NCI-H1694 (cell line): ENCODE measurements around the gene GSAP.

Experiments used
- DNase-seq: peaks from one replicate; lab custom pipeline; 2025; lab: John Stamatoyannopoulos, UW

GSAP gene

GRCh38 chr7:77434570-77435275 lies 18.6 kb upstream of the GSAP start:
- no peak for DNase-seq

DNA sequence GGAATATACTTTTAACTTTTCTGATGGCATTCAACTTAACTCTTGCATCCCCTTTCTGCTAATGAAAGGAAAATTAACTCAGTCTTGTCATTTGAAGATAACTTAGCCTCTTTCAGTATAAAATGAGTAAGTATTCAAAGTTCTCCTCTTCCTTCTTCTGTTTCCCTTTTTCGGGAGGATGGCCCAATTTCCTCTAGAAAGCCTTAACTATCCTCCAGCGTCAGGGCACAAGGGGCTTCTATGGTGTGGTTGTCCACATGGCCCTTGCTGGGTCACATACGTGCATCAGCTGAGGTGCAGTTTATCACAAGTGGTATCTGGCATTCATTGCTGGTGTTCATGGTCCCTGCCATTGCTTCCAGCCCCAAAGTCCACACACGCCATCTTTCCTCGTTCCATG lies 17.8 kb upstream of the GSAP start:
- DNase-seq, result no peak

- no peak for DNase-seq
Measured at GRCh38 chr7:77430927-77431326, 14.8 kb upstream of the GSAP start.

DNA sequence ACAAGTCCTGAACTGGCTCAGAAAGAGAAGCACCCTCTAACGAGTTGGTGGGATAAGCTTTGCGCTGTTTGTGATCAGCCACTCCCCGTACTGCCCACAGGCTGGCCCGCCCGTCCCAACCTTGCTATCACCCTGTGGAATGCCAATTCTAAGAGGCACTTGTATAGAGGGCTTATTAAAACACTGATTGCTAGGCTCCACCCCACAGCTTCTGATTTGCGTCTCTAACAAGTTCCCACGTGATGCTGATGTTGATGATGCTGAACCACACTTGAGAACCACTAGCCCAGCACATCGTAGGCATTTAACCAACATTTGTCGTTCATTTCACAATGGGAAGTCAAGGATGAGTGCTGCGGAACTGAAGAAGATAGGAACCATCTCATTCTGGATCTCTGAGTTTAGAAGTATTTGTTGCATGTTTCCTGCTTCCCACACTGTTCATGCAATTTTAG lies 12.7 kb upstream of the GSAP start:
- no peak for DNase-seq

DNA sequence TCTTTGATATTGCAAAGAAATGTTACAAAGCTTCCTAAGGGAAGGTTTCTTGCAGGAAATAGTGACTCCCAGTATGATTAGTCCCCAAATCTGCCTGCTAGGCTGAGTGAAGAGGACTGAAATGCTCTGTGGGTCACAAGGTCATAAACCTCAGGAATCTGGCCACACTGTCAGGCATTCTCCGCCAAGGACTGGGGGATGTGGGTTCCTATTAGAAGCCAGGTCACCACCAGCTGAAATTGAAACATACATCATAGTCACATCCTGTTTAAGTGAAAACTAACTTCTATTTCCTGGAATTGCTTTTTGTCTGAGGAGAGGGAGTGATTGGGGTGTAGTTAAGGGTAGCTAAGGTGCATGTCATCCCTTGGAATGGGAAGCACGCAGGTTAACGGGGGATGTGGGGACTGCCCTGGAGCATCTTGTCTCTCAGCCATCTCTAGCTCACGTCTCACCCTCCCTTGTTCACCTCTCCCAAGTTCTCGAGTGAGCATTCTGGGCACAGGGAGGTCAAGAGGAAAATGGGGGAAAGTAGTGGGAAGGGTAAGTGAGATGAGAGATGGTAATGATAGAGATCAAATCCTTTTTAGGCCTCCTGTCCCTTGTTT lies 12.0 kb upstream of the GSAP start:
- DNase-seq, result no peak

DNA sequence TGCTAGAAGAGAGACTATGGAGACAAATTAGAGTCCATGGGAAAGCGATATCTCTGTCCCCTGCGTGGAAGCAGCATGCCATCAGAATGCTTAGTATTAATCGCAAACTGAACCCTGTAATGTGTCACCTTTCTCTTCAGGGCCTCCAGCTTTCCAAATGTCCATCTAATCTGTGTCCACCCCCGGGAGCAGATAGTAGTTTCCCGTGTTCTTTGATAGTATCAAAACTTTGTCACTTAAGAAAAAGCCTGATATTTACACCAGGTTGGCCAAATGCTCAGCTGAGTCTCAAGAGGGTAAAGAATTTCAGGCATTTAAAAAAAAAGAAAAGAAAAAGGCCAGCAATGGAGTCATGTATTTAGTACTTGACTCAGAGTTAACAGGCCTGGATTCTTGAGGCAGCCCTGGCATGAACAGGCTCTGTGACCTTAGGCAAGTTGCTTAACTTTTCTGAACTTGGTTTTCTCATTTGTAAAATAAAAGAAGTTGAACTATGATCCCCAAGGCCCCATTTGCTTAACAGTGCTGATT lies 10.4 kb upstream of the GSAP start:
- no peak for DNase-seq

- DNase-seq, result no peak
Measured at GRCh38 chr7:77426052-77426404, 9.9 kb upstream of the GSAP start.

- no peak for DNase-seq
Measured at GRCh38 chr7:77425101-77426051, 9.2 kb upstream of the GSAP start.

DNA sequence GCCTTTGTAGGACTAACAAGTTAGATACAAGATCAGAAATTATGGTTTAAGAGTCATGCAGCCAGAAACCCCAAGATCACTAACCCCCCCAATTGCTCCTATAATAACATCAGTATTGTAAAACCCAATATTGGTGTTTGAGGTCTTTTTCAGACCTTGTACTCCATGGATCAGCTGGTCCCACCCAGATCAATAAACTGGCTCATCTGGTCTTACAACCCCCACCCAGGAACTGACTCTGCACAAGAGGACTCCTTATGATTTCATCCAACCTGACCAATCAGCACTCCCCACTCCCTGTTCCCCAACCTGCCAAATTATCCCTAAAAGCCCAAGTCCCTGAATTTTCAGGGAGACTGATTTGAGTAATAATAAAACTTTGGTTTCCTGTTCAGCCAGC lies 6.4 kb upstream of the GSAP start:
- no peak for DNase-seq

GRCh38 chr7:77420986-77421672 lies 5.0 kb upstream of the GSAP start:
- DNase-seq, result no peak

GRCh38 chr7:77420438-77420837 lies 4.3 kb upstream of the GSAP start:
- no peak for DNase-seq

DNA sequence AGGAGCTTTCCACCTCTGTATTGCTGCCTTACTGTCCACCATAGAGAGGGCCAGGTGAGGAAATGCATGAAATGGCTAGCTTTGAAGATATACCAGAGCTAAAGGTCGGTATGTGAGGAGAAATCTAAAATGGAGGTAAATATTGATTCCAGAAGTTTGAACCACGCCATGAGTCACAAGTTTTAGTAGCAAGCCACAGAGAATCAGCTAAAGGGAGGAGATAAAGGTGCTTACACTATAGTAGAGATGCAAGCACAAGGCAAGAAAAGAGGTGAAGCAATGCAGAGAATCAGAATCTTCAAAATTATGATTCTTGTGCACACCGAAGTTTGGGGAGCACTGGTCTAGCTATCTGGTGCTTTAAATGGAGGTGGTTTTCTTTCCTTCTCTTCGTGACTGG lies 3.0 kb upstream of the GSAP start:
- DNase-seq, result no peak

DNA sequence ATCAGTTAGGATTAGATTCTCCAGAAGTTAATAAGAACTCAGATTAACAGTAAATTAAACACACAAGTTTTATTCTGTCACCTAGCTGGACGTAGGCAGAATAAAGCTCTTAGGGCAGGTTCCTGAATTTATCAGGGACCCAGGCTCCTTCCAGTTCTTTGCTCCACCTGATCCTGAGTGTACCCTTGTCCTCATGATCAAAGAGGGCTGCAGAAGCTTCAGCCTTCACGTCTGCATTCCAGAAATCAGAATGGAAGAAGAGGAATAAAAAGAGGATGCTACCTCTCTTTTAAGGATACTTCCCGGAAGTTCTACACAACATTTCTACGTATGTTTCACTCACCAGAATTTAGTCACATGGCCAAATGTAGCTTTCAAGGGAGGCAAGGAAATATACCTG lies 1.7 kb upstream of the GSAP start:
- DNase-seq, result no peak

DNA sequence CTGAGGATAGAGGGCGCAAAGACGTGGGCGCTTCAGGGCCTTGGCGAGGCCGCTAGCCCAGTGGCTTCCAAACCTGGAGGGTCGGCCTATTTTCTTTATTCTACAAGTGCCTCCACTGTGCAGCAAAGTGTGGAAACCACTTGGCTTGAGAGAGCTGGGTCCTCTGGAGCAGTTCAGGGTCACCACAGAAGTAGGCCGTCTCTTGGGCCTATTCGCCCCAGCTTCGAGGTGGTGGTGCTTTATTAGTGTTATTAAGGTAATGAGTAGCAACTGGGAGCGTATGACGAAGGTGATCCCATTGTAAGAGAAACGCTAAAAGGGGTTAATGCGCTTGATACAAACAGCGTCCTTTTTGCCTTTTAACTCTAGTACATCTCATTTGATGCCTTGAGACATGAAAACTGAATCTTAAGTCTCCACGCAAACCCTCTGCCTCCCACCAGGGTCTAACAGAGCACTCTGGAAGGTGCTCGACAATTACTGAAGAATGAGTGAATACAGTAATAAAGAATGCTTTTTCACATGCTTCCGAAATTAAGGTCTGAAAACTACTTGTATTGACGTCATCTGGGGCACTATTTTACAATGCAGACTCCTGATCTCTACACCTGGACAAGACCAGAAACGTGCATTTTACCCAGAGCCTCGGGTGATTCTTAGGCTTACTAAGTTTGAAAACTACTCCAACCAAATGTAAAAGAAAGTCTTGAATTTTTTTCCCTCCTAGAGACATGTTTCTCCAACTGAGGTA lies 647 bp upstream of the GSAP start:
- no peak for DNase-seq

DNA sequence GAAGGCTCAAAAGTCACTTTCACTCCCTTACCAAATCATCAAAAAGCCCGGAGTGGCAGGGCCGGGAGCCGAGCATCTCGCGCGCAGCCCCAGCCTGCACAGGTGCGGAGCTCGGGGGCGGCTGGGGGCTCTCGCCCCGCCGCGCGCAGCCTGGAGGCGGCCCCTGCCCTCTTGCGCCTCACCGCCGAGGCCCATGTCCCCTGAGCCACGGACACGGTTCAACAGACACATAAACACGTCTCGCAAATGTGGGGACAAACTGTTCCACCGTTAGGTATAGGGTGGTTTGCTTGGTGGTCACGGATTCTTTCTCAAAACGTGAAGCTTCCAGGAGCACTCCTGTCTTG lies 700 bp downstream of the GSAP start:
- DNase-seq, result no peak

DNA sequence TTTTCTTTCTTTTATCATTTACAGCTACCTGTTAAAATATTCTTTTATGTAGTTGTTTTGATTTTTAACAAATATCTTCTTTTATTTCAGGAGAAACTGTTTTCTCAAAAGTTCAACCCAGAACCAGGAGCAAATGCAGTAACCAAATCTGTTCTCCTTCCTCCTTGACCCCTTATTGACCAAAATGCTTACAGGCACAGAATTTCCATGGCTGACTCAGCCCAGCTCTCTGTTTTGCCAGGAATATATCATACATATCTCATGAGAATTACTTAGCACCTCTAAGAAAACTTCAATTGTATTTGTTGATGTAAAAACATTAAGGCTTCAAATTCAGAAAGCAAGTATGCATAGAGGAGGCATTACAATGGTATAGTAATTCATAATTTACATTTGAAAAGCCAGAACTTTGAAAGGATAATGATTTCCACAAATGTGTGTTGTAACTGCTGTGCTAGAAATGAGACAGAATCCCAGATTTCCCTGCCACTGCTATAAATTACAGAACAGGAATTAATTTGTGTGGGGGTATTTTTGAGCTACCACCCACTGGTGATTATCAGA lies 2.2 kb downstream of the GSAP start:
- DNase-seq, result no peak

GRCh38 chr7:77413128-77413527 lies 3.0 kb downstream of the GSAP start:
- no peak for DNase-seq

- DNase-seq, result no peak
Measured at GRCh38 chr7:77409739-77410547, 6.2 kb downstream of the GSAP start.

DNA sequence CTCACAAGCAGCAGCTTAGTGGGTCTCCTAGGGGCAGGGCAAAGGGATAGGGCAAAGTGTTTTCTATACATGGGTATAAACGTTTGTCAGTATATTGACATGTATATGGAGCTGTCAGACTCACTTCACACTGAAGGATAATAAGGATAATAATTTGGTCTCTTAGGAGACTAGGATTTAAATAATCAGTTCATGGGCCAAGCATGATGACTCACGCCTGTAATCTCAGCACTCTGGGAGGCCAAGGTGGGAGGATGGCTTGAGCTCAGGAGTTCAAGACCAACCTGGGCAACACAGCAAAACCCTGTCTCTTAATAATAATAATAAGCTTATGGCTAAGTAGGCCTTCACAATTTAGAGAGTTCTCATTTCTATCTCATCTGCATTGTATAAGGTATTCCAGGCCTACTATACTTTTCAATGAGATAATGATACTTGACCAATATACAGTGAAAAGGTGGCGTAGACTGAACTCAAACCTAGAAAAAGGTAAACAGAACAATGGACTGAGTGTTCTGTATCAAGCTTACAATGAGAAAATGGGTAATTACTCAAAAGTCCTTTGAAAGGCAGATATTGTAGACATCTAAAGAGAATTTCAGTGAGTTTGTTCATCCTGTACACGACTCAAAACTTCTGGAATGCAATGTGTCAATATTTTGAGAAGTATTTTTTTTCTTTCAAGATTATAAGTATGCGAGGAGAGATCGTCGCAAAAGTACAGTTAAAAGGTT lies 7.0 kb downstream of the GSAP start:
- no peak for DNase-seq

- DNase-seq, result no peak
Measured at GRCh38 chr7:77407906-77408305, 8.2 kb downstream of the GSAP start.
